Mesodermal cell (in vitro differentiated cells): ENCODE results near the gene AOC1.

Experiments used
- H3K27ac ChIP-seq: 2 replicates; pipeline ENCODE4 v1.7.0; 2013; ENCODE audit warnings: mild to moderate bottlenecking, low read depth, low read length, moderate library complexity; ENCODE audit not compliant: severe bottlenecking
- H3K36me3 ChIP-seq: 2 replicates; pipeline ENCODE4 v1.7.1; 2013; ENCODE audit warnings: mild to moderate bottlenecking, low read length, moderate library complexity; ENCODE audit not compliant: control insufficient read depth, insufficient read depth
- H3K4me1 ChIP-seq: one replicate; pipeline ENCODE4 v1.7.1; 2013; ENCODE audit warnings: mild to moderate bottlenecking, low read length; ENCODE audit not compliant: insufficient read depth, control insufficient read depth, poor library complexity, severe bottlenecking
- H3K4me3 ChIP-seq: 2 replicates; pipeline ENCODE4 v1.7.0; 2013; ENCODE audit warnings: low read length, control low read depth, mild to moderate bottlenecking; ENCODE audit not compliant: insufficient read depth, poor library complexity, severe bottlenecking; ENCODE audit errors: extremely low read depth
- H3K9me3 ChIP-seq: 2 replicates; pipeline ENCODE4 v1.7.1; 2013; ENCODE audit warnings: mild to moderate bottlenecking, low read length, moderate library complexity; ENCODE audit not compliant: control insufficient read depth
- WGBS, 2 experiments: methylation state at CpG; one replicate each; pipeline ENCODE4 v1.1.5; 2013; ENCODE audit warnings: missing lambda C conversion rate in 2 of 2; ENCODE audit not compliant: insufficient coverage in 2 of 2; 5-methylcytosine and 5-hydroxymethylcytosine counted together

Gene AOC1

DNA sequence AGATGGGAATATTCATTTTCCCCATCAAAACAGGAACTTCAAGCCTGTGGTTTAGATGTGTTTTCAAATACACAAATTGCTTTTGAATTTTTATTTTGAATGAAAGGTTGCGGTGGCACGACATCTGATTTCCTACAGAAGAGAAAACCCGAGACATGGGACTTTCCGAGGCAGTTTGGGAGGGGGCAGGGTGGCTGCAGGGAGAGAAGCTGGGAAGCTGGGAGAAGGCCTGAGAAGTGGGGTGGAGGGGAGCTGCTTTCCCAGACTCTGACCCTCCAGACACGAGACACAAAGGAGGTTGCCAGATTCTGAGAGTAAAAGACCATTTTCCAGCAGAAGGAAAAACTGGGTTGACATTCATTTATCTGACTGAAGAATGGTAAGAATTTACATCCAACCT, 32.2 kb upstream of the AOC1 start:
- no peak overlapping the region for H3K27ac ChIP-seq
- H3K4me1 ChIP-seq, result no peaks in the 10 kb centered on the region
- no peaks in the 10 kb centered on the region for H3K36me3 ChIP-seq
- no peaks in the 10 kb centered on the region for H3K9me3 ChIP-seq
- H3K4me3 ChIP-seq, result no peak overlapping the region
- WGBS, 2 experiments, result 80 to 85% methylated on average over 4 of the region's 5 CpGs

DNA sequence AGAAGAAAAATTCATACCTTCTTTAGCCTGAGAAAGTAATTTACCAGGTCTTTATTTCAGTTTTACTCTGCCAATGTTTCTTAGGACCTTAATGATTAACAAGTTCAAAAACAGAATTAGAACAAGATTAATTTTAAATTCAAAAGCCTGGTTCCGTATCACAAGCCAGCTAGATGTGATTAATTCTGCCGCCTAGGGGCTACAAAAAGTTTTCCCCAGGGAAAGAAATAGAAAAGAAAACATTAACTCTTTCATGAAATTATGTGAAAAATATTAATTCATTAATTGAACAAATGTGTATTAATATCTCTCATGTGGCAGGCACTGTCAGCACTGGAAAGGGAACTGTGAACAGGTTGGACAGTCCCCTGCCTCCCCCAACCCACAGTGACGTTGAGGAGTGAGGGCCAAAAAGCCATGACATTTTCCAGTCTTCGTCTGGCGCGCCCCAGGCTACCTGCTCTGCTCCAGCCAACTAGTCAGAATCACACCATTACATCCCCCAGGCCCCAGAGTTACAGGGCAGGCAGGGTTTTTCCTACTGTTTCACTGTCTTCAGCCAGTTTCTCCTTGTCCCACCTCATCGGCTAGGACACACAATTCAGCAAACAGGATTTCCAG, 31.6 kb upstream of the AOC1 start:
- 93 to 100% methylated on average over 1 to 5 of the region's 7 CpGs for WGBS, 2 experiments
- H3K4me1 ChIP-seq, result no peaks in the 10 kb centered on the region
- H3K9me3 ChIP-seq, result no peaks in the 10 kb centered on the region
- no peaks in the 10 kb centered on the region for H3K36me3 ChIP-seq
- H3K27ac ChIP-seq, result no peak overlapping the region
- no peak overlapping the region for H3K4me3 ChIP-seq

DNA sequence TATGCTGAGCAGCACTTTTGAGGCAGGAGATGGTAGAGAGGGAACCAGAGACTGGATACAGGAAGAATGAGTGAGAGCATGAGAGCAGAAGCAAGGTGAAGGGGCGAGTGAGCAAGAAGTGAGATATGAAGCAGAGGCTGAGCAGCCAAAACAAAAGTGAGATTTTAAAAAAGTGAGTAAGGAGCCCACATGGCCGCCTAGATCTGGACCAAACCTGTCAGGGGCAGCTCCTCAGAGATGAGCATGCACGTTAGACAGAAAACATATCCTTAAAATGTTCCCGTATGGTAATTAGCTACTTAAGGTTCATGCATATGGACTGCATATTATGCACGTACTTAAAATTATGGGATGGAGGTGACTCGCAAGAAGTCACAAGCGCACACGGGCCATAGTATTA, 29.3 kb upstream of the AOC1 start:
- WGBS, 2 experiments, result 93 to 94% methylated on average over 4 to 5 of the region's 8 CpGs
- H3K4me1 ChIP-seq, result no peaks in the 10 kb centered on the region
- no peaks in the 10 kb centered on the region for H3K36me3 ChIP-seq
- no peak overlapping the region for H3K4me3 ChIP-seq
- H3K9me3 ChIP-seq, result no peaks in the 10 kb centered on the region
- H3K27ac ChIP-seq, result no peak overlapping the region

DNA sequence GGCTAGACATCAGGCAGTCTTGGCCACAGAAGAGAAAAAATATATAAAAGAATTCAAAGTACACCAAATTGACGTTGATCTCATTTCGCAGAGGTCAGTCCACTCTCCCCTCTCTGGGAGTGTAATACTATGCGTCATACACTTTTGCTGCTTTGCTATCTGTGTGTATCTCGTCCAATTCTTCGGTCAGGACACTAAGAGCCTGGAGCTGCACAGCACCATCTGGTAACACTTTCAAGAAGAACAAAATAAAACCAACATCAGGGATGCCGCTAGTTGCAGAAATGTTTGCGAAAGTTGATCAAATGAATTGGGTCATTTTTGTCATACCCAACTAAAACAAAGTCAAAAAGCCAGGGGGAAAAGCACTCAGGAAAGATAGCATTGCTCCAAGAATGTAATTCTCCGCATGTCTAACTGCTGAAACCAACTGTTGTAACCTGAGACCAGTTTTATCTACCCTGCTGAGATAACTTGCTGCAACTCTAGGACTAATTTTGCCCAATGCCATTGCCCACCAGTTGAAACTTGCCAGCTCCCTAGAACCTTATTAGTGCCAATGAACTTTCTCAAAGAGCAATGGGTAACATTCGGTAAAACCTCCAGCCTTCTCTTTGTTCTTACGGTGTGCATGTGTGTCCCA, 28.7 kb upstream of the AOC1 start:
- H3K4me3 ChIP-seq, result no peak overlapping the region
- no peaks in the 10 kb centered on the region for H3K4me1 ChIP-seq
- H3K9me3 ChIP-seq, result peaks cover 3% of the 10 kb centered on the region
- H3K27ac ChIP-seq, result no peak overlapping the region
- 94 to 95% methylated on average over 10 of the region's 10 CpGs for WGBS, 2 experiments
- H3K36me3 ChIP-seq, result no peaks in the 10 kb centered on the region

DNA sequence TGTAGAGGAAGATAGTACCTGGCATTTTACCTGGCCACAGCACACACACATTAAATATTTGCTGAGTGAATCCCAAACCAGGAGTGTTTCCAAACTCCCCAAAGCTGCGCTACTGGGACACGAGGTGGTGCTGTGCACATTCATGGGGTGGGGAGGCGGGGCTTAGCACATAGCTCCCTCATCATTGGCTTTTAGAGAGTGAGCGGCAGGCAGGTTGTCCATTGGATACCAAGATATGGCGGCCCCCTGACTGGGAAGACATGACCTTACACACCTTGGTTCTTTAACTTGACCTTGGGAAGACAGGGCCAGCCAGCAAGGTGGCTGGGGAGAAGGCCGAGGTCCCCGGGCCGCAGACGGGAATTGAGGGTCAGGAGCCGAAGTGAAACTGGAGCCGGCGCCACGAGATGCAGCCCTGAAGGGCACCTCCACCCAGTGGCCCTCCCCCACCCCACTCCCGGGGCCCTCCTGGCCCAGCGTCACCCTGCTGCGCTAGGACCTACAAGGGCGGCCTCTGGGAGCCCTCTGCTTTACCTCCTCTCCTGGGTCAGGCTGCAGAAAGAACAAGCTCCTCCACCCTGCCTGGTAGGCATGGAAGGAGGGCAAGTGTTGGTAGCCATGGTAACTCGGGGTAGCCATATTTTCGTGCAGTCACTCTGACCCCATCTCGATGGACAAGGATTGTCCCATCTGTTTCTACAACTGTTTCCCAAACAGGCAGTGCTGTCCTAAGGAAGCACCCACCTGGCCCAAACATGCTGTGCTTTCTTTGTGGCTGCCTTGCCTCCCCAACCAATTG, 27.7 kb upstream of the AOC1 start:
- Histone ChIP-seq H3K4me3 (no peak overlapping the region), H3K36me3 (no peaks in the 10 kb centered on the region), H3K9me3 (peaks cover 4% of the 10 kb centered on the region), H3K4me1 (no peaks in the 10 kb centered on the region), H3K27ac (no peak overlapping the region)
- WGBS, 2 experiments, result 93 to 94% methylated on average over 12 to 16 of the region's 20 CpGs

DNA sequence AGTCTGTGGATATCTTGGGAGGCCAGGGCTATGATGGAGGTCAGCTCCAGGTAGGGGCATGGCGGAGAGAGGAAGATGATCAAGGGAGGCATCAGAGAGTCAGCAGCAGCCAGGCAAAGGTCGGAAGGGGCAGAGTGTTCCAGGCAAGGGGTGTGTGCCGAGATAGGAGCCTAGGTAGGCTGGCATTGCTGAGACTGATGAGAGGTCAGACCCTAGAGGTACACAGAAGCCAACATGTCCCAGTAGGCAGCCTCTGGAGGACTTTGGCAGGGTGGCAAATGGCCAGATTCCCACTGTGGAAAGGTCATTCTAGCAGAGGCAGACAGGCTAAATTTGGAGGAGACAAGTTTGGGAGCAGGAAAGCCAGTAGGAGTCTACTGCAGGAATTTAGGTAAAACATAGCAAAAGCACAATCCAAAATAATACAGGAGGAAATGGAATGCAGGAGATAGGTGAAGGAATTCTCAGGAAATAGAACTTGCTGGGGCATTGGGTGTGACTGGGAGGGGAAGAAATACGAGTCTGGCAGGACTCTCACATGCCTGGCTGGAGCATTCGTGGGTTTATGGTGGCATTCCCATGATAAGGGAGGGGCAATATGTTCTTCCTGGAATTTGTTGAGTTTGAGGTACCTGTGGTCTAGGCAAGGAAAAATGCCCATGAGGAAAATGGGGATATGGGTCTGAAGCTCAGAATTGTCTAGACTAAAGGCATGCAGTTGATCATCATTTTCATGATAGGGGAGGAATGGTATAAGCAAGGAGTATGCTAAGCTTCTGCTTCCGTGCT, 26.1 kb upstream of the AOC1 start:
- H3K9me3 ChIP-seq, result peaks cover 4% of the 10 kb centered on the region
- no peaks in the 10 kb centered on the region for H3K36me3 ChIP-seq
- no peaks in the 10 kb centered on the region for H3K4me1 ChIP-seq
- 84 to 90% methylated on average over 4 to 6 of the region's 6 CpGs for WGBS, 2 experiments
- no peak overlapping the region for H3K4me3 ChIP-seq
- no peak overlapping the region for H3K27ac ChIP-seq

DNA sequence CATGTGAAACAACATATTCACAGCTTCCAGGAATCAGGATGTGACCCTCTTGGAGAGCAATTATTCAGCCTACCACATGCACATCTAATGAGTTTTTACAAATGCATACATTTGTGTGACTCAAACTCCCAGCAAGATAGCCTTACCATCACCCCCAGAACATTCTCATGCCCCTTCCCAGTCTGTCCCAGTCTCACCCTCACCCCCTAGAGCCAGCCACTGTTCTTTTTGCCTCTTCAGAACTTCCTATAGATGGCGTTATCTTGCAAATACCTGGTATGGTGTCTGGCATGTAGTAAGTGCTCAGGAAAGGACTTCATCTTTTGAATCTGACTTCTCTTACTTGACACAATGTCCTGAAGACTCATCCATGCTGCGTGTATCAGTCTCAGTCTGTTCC, 23.9 kb upstream of the AOC1 start:
- 63 to 92% methylated on average over 1 of the region's 2 CpGs for WGBS, 2 experiments
- no peak overlapping the region for H3K27ac ChIP-seq
- peaks cover 4% of the 10 kb centered on the region for H3K9me3 ChIP-seq
- no peaks in the 10 kb centered on the region for H3K4me1 ChIP-seq
- H3K4me3 ChIP-seq, result no peak overlapping the region
- H3K36me3 ChIP-seq, result no peaks in the 10 kb centered on the region

DNA sequence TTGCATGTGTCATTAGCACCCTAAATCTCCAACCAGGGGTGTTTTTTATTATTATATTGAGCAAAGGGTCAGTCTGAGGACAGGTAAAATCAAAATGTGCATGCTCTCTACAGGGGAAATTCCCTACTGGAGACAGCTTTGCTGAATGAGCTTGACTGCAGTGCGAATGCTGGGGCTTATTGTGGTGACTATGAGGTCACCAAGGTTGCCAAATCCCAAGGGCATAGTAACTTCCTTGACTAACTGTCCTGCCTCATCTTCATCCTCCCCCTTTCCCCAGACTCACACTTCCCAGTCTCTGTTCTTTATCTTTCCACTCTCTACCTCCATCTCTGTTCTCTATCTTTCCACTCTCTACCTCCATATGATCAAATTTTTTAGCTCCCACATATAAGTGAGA, 22.9 kb upstream of the AOC1 start:
- H3K9me3 ChIP-seq, result peaks cover 4% of the 10 kb centered on the region
- 80 to 100% methylated on average over 1 of the region's 1 CpG for WGBS, 2 experiments
- H3K4me1 ChIP-seq, result no peaks in the 10 kb centered on the region
- no peak overlapping the region for H3K27ac ChIP-seq
- no peaks in the 10 kb centered on the region for H3K36me3 ChIP-seq
- H3K4me3 ChIP-seq, result no peak overlapping the region

DNA sequence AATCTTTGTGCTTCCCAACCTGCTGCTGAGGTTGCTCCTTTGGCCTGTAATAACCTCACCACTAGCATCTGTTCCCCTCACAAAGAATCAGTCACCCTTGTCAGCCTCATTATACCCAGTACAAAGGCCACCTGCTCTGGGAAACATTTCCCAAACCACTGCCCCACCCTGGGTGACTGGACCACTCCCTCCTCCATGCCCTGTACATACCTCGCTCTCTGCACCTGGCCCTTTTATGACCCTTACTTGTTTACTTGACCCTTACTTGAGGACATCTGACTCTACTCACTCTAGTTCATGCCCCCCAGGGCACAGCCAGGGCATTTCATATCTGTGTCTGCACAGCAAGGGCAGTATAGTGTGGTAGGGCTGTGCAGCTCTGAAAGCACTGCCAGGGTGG, 21.4 kb upstream of the AOC1 start:
- 33% methylated on average over 1 of the region's 1 CpG for WGBS, 2 experiments
- Histone ChIP-seq H3K9me3 (peaks cover 4% of the 10 kb centered on the region), H3K27ac (no peak overlapping the region), H3K36me3 (no peaks in the 10 kb centered on the region), H3K4me3 (no peak overlapping the region), H3K4me1 (no peaks in the 10 kb centered on the region)

DNA sequence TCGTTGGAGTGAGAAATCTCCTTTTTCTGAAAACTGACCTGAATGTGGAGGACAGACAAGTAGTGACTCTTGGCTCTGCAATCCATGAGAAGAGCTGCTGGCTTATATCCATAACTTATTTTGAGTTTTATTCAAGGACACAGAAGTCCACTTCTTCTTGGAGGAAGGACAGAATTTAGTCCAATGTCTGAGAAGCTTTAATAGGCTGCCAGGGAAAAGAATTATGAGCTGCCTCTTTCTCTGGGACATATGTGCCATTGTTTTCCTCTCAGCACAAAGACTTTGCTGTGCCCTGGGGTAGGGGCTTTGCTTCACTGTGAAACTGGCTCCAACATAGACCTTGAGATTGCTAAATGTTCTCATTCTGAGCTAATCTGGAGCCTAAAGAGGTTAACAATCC, 20.5 kb upstream of the AOC1 start:
- Histone ChIP-seq H3K36me3 (no peaks in the 10 kb centered on the region), H3K4me1 (no peaks in the 10 kb centered on the region), H3K27ac (no peak overlapping the region), H3K4me3 (no peak overlapping the region), H3K9me3 (peaks cover 4% of the 10 kb centered on the region)
- 60% methylated on average over 1 of the region's 1 CpG; no CpG with 5 or more reads in 1 of the 2 experiments for WGBS, 2 experiments
